PC-9 (cell line): ENCODE data around the gene LMNB1. TPM values are rescaled to one million over a fixed set of nuclear protein-coding genes. Genes with fewer than 3 reads are reported as not detected.

Experiments used
- BruUV-seq: library from RNA; stranded (reverse); fragments of 400-500 nt; replicated peaks from 2 replicates; lab custom pipeline; 2021; lab: Mats Ljungman, UMichigan
- CTCF ChIA-PET: fragments of 300-600 bp; sonication (Branson Sonifier 250); formaldehyde crosslinking; loops from one replicate; lab custom pipeline; 2022; ENCODE audit warnings: antibody characterized with exemption; lab: Charles Lee
- POLR2A ChIA-PET: fragments of 300-600 bp; sonication (Branson Sonifier 250); formaldehyde crosslinking; loops from one replicate; lab custom pipeline; 2022; ENCODE audit warnings: antibody characterized with exemption; ENCODE audit not compliant: unreplicated experiment; lab: Charles Lee
- DNase-seq, 2 experiments: peaks; one replicate each; pipeline versions ENCODE4 v3.0.0 to v3.0.0-alpha.2; 2015 to 2022; ENCODE audit warnings: mixed read lengths in 1 of 2
- H2AFZ ChIP-seq: fragments of 200-600 bp; sonication (generic); 2 replicates; pipeline ENCODE4 v1.8.1; 2017; ENCODE audit warnings: antibody characterized with exemption
- H3F3A ChIP-seq: fragments of 200-600 bp; sonication (generic); 2 replicates; pipeline ENCODE4 v1.8.1; 2017; ENCODE audit warnings: antibody characterized with exemption, mild to moderate bottlenecking, low read depth; ENCODE audit not compliant: insufficient read depth
- H3K27ac ChIP-seq: fragments of 200-600 bp; sonication (generic); 2 replicates; pipeline ENCODE4 v1.6.1; 2016; ENCODE audit warnings: mixed run types
- H3K27me3 ChIP-seq: fragments of 200-600 bp; sonication (generic); 2 replicates; pipeline ENCODE4 v1.6.1; 2016; ENCODE audit warnings: low read depth, mixed run types; ENCODE audit not compliant: insufficient read depth
- H3K36me3 ChIP-seq: fragments of 200-600 bp; sonication (generic); 2 replicates; pipeline ENCODE4 v1.6.1; 2016; ENCODE audit warnings: low read depth, mixed run types
- H3K4me1 ChIP-seq: fragments of 200-600 bp; sonication (generic); replicated peaks from 2 replicates; pipeline ENCODE4 v1.6.1; 2016; ENCODE audit warnings: mixed run types; ENCODE audit not compliant: insufficient read depth
- H3K4me2 ChIP-seq: fragments of 200-600 bp; sonication (generic); 2 replicates; pipeline ENCODE4 v1.6.1; 2017; ENCODE audit warnings: mixed run types
- H3K4me3 ChIP-seq: fragments of 200-600 bp; sonication (generic); 2 replicates; pipeline ENCODE4 v1.6.1; 2016; ENCODE audit warnings: mixed run types
- H3K79me2 ChIP-seq: fragments of 200-600 bp; sonication (generic); 2 replicates; pipeline ENCODE4 v1.6.1; 2017; ENCODE audit warnings: low read depth, mixed run types
- H3K9me2 ChIP-seq: fragments of 200-600 bp; sonication (generic); 2 replicates; pipeline ENCODE4 v1.8.1; 2017; ENCODE audit warnings: mild to moderate bottlenecking; ENCODE audit not compliant: insufficient read depth
- H3K9me3 ChIP-seq: fragments of 200-600 bp; sonication (generic); 2 replicates; pipeline ENCODE4 v1.8.1; 2016; ENCODE audit warnings: low read depth; ENCODE audit not compliant: insufficient read depth
- H4K20me1 ChIP-seq: fragments of 200-600 bp; sonication (generic); 2 replicates; pipeline ENCODE4 v1.8.1; 2017; ENCODE audit not compliant: insufficient read depth
- EZH2 ChIP-seq: fragments of 200-600 bp; sonication (generic); IDR thresholded peaks from 2 replicates; pipeline ENCODE4 v1.8.0; 2017; ENCODE audit warnings: antibody characterized with exemption, low read depth
- intact Hi-C: fragments of 100-400 bp; cut with micrococcal nuclease; formaldehyde crosslinking; loops from one replicate; pipeline ENCODE4 v1.10.0; 2022; ENCODE audit not compliant: unreplicated experiment
- total RNA-seq: library from RNA; stranded (reverse); gene quantifications from 2 replicates; pipeline ENCODE4 v1.2.3, GENCODE V29; 2021
- TF ChIP-seq, protein P1 (sequence below): fragments of 200-600 bp; sonication (generic); conservative IDR thresholded peaks from 2 replicates; pipeline ENCODE4 v1.6.1; 2017; ENCODE audit warnings: mixed run types, antibody characterized with exemption, mild to moderate bottlenecking, moderate library complexity

The LMNB1 gene
- total RNA-seq, 1 experiment from 2014 or later: 117 TPM

DNA sequence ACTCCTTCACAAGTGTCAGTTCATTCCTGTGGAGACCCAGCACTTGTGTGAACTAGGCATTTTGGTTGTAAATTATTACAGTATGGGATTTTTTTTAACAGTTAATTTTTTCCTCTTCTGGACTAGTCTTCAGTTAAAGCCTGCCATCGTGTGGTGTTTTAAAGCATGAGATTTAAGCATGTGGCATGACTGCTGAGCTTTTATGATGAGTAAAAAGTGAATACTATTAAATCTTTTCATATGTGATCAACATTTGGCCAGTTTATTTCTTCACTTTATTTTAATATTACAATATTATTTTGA, 25.0 kb downstream of the LMNB1 start:
- Histone ChIP-seq H3K79me2 (peaks cover 72% of the 10 kb centered on the region), H3K36me3 (0 out of 2 replicates have a peak, but pooled peaks cover 6% of the 10 kb centered on the region), H3K27ac (no peak overlapping the region), H2AFZ (no peak overlapping the region), H3K9me3 (no peaks in the 10 kb centered on the region), H3K4me3 (no peak overlapping the region), H3K4me2 (no peak overlapping the region), H3K27me3 (no peaks in the 10 kb centered on the region), H3F3A (no peaks in the 10 kb centered on the region), H3K9me2 (no peaks in the 10 kb centered on the region), H4K20me1 (no peaks in the 10 kb centered on the region), H3K4me1 (no peaks in the 10 kb centered on the region)
- no peak for DNase-seq
- BruUV-seq: no TSS peak
- TF ChIP-seq EZH2: no peak
- TF ChIP-seq, protein P1, sequence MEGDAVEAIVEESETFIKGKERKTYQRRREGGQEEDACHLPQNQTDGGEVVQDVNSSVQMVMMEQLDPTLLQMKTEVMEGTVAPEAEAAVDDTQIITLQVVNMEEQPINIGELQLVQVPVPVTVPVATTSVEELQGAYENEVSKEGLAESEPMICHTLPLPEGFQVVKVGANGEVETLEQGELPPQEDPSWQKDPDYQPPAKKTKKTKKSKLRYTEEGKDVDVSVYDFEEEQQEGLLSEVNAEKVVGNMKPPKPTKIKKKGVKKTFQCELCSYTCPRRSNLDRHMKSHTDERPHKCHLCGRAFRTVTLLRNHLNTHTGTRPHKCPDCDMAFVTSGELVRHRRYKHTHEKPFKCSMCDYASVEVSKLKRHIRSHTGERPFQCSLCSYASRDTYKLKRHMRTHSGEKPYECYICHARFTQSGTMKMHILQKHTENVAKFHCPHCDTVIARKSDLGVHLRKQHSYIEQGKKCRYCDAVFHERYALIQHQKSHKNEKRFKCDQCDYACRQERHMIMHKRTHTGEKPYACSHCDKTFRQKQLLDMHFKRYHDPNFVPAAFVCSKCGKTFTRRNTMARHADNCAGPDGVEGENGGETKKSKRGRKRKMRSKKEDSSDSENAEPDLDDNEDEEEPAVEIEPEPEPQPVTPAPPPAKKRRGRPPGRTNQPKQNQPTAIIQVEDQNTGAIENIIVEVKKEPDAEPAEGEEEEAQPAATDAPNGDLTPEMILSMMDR: peak; percentile 43
- ChIA-PET POLR2A (interaction anchor here (0.6 kb wide), 1 partner anchor 463 kb away, joined by 4 read pairs; no protein-coding TSS in a partner anchor), CTCF (interaction anchor here (0.9 kb wide), 1 partner anchor 25 kb away, joined by 11 read pairs; the partner anchor contains the start of gene LMNB1)
- intact Hi-C loops: loop anchor here (5.0 to 10.0 kb wide), 2 partner anchors 145 to 257 kb away; no protein-coding TSS in a partner anchor

DNA sequence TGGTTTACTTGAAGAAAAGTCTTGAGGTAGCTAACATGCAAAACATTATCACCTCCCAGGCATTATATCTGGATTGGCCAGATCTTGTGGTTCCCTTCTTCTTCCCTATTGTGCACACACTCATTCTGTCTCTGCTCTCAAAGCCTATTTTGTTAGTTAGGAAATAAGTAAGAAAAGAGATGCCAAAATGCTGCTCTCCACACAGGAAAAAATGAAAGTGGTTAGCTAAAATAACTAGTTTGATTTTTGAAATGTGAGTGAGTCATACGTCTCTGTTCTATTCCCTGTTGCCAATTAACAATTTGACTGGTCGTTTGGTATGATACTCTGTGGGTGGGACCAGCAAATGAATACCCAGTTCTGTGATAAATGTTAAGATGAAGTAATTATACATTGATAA, 28.1 kb downstream of the LMNB1 start:
- no peak for TF ChIP-seq EZH2
- TF ChIP-seq, protein P1: no peak
- H3K9me2 ChIP-seq: no peaks in the 10 kb centered on the region
- H3K4me3 ChIP-seq: no peak overlapping the region
- no TSS peak for BruUV-seq
- H3F3A ChIP-seq: 0 out of 2 replicates have a peak, but pooled peaks cover 4% of the 10 kb centered on the region
- intact Hi-C loops: loop anchor here (10.0 kb wide), 1 partner anchor 260 kb away; no protein-coding TSS in a partner anchor
- CTCF ChIA-PET: no interaction called here
- H3K4me1 ChIP-seq: no peaks in the 10 kb centered on the region
- H3K27ac ChIP-seq: no peak overlapping the region
- H3K79me2 ChIP-seq: peaks cover 46% of the 10 kb centered on the region
- no peaks in the 10 kb centered on the region for H3K9me3 ChIP-seq
- no peak overlapping the region for H3K4me2 ChIP-seq
- no peaks in the 10 kb centered on the region for H4K20me1 ChIP-seq
- POLR2A ChIA-PET: no interaction called here
- H2AFZ ChIP-seq: no peak overlapping the region
- no peak for DNase-seq
- H3K27me3 ChIP-seq: no peaks in the 10 kb centered on the region
- H3K36me3 ChIP-seq: 0 out of 2 replicates have a peak, but pooled peaks cover 6% of the 10 kb centered on the region

DNA sequence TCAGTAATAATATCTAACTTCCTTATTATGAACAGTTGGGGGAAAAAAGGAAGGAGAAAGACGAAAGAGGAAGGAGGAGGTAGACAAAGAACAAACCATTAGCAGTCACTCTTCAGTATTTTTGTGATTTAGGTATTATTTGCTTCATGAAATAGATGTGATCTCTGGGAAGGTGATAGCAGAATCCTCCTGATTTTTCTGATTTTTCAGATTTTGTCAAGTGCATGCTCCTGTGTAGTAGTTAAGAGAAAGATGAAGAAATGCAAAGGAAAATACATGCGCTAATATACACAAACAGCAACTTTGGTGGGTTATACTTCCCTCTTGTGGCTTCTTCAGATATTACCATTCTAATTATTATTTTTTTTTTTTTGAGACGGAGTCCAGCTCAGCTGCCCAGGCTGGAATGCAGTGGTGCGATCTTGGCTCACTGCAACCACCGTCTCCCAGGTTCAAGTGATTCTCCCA, 31.6 kb downstream of the LMNB1 start:
- H3K79me2 ChIP-seq: peaks cover 16% of the 10 kb centered on the region

More for the DNA sequence above, 31.6 kb downstream of the LMNB1 start:
- no peak overlapping the region for H2AFZ ChIP-seq
- ChIA-PET CTCF (interaction anchor here (0.6 to 1.2 kb wide), 3 partner anchors 265 to 684 kb away, joined by 4 to 5 read pairs (median 4); no protein-coding TSS in a partner anchor), POLR2A (no interaction called here)
- H3F3A ChIP-seq: 0 out of 2 replicates have a peak, but pooled peaks cover 7% of the 10 kb centered on the region
- no peak for TF ChIP-seq EZH2
- TF ChIP-seq, protein P1: peak; percentile 71
- peaks cover 9% of the 10 kb centered on the region; the same call in 1 of the 2 replicates for H3K36me3 ChIP-seq
- H3K9me3 ChIP-seq: no peaks in the 10 kb centered on the region
- no peak for DNase-seq
- no peaks in the 10 kb centered on the region for H3K4me1 ChIP-seq
- H4K20me1 ChIP-seq: no peaks in the 10 kb centered on the region
- H3K27ac ChIP-seq: no peak overlapping the region
- intact Hi-C loops: loop anchor here (2.0 to 10.0 kb wide), 2 partner anchors 132 to 264 kb away; no protein-coding TSS in a partner anchor
- H3K4me3 ChIP-seq: no peak overlapping the region
- no peak overlapping the region for H3K4me2 ChIP-seq
- BruUV-seq: no TSS peak
- no peaks in the 10 kb centered on the region for H3K27me3 ChIP-seq
- H3K9me2 ChIP-seq: no peaks in the 10 kb centered on the region
